Mesothelial cell of epicardium (in vitro differentiated cells): ENCODE data around the gene GSTO2. TPM values are rescaled to one million over a fixed set of nuclear protein-coding genes. Genes with fewer than 3 reads are reported as not detected.
A peak's percentile ranks its signal among the peaks of the same experiment; 100 is the strongest.

Experiments used
- DNase-seq, 2 experiments: peaks; one replicate each; pipeline ENCODE4 v3.0.0; 2021; ENCODE audit warnings: low spot score in 2 of 2; ENCODE audit not compliant: unreplicated experiment in 2 of 2
- H3K27ac Mint-ChIP-seq: 2 replicates; pipeline ENCODE4 v1.8.0; 2021; ENCODE audit warnings: mixed read lengths
- H3K27me3 Mint-ChIP-seq: 2 replicates; pipeline ENCODE4 v1.8.0; 2021; ENCODE audit warnings: low read depth, mixed read lengths
- H3K36me3 Mint-ChIP-seq: 2 replicates; pipeline ENCODE4 v1.8.0; 2021; ENCODE audit warnings: mixed read lengths
- H3K4me1 Mint-ChIP-seq: 2 replicates; pipeline ENCODE4 v1.8.0; 2021; ENCODE audit warnings: mixed read lengths
- H3K4me3 Mint-ChIP-seq: 2 replicates; pipeline ENCODE4 v1.8.0; 2021; ENCODE audit warnings: mild to moderate bottlenecking, moderate library complexity, mixed read lengths
- H3K9me3 Mint-ChIP-seq: 2 replicates; pipeline ENCODE4 v1.8.0; 2021; ENCODE audit warnings: mixed read lengths
- total RNA-seq: library from RNA; stranded (reverse); gene quantifications from 3 replicates; pipeline ENCODE4 v1.2.1, GENCODE V29; 2021
- TF ChIP-seq, protein P1 (sequence below): fragments of 200-600 bp; sonication (generic); IDR thresholded peaks from one replicate; pipeline ENCODE4 v1.5.0; 2021; ENCODE audit warnings: antibody characterized with exemption; ENCODE audit not compliant: unreplicated experiment

GSTO2 gene
- total RNA-seq, 1 donor from 2014 or later: 11.7 TPM

- Mint-ChIP-seq H3K4me1 (no peaks in the 10 kb centered on the region), H3K27me3 (peaks cover under 1% of the 10 kb centered on the region), H3K27ac (no peak overlapping the region), H3K4me3 (no peak overlapping the region), H3K9me3 (no peaks in the 10 kb centered on the region), H3K36me3 (no peaks in the 10 kb centered on the region)
- TF ChIP-seq, protein P1, sequence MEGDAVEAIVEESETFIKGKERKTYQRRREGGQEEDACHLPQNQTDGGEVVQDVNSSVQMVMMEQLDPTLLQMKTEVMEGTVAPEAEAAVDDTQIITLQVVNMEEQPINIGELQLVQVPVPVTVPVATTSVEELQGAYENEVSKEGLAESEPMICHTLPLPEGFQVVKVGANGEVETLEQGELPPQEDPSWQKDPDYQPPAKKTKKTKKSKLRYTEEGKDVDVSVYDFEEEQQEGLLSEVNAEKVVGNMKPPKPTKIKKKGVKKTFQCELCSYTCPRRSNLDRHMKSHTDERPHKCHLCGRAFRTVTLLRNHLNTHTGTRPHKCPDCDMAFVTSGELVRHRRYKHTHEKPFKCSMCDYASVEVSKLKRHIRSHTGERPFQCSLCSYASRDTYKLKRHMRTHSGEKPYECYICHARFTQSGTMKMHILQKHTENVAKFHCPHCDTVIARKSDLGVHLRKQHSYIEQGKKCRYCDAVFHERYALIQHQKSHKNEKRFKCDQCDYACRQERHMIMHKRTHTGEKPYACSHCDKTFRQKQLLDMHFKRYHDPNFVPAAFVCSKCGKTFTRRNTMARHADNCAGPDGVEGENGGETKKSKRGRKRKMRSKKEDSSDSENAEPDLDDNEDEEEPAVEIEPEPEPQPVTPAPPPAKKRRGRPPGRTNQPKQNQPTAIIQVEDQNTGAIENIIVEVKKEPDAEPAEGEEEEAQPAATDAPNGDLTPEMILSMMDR: no peak
- no peak for DNase-seq
These were observed 77.0 kb downstream of the GSTO2 start for GRCh38 chr10:104345941-104346340.

DNA sequence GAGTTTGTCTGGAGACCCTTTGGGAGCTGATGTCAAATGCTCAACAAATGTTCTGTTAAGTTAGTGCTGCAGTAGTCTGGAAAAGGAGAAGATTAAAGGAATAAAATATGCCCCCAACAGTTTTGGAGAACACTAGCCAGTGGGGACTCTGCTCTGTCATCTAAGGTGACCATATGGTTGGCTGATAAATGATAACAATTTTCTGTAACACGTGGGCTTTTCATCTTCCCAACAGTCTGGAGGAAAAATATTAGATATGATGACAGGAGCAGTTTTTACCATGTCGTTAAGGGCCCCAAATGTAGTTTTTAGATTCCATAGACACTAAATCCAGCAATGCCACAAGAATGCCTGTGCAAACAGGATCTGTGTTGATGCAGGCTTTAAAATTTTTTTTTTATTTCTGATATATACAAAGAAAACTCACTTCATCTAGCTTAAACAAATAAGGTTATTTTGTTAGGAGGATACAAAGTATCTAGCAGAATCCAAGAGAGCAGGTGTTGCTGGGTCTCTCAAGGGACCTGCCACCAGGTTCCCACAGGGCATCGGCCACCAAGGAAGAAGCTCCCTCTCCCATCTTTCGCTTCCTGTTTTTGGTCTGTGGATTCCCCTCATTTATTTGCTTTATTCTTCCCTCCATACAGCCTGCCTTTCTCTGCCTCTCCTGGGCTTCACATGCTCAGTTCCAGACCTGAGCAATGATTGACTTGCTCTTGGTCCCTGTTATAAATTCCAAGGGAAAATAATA is 78.5 kb downstream of the GSTO2 start:
- DNase-seq: no peak
- Mint-ChIP-seq H3K27ac (no peak overlapping the region), H3K9me3 (no peaks in the 10 kb centered on the region), H3K4me3 (no peak overlapping the region), H3K4me1 (peaks cover under 1% of the 10 kb centered on the region), H3K27me3 (peaks cover 14% of the 10 kb centered on the region), H3K36me3 (no peaks in the 10 kb centered on the region)
- TF ChIP-seq, protein P1: no peak

DNA sequence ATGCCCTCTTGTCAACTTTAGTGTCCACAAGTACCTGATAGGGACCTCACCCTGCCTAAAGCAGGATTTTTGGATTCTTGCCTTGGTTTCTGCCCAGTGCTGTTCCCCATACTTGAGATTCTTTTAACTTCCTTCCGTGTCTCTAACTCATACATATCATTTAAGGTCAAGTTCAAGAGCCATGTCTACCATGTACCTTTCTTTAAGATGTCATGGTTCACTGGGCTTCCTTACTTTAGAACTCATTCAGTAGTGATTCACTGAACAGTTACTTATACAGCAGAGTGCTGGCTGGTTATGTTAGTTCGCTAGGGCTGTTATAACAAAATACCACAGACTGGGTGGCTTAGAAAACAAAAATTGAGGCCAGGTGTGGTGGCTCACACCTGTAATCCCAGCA is 79.6 kb downstream of the GSTO2 start:
- H3K36me3 Mint-ChIP-seq: no peaks in the 10 kb centered on the region
- TF ChIP-seq, protein P1: no peak
- no peak overlapping the region for H3K4me3 Mint-ChIP-seq
- no peaks in the 10 kb centered on the region for H3K9me3 Mint-ChIP-seq
- no peak for DNase-seq
- peaks cover 2% of the 10 kb centered on the region for H3K4me1 Mint-ChIP-seq
- no peak overlapping the region for H3K27ac Mint-ChIP-seq
- H3K27me3 Mint-ChIP-seq: peaks cover 16% of the 10 kb centered on the region

GRCh38 chr10:104349623-104350126 is 80.7 kb downstream of the GSTO2 start:
- Mint-ChIP-seq H3K36me3 (no peaks in the 10 kb centered on the region), H3K27ac (no peak overlapping the region)

DNA sequence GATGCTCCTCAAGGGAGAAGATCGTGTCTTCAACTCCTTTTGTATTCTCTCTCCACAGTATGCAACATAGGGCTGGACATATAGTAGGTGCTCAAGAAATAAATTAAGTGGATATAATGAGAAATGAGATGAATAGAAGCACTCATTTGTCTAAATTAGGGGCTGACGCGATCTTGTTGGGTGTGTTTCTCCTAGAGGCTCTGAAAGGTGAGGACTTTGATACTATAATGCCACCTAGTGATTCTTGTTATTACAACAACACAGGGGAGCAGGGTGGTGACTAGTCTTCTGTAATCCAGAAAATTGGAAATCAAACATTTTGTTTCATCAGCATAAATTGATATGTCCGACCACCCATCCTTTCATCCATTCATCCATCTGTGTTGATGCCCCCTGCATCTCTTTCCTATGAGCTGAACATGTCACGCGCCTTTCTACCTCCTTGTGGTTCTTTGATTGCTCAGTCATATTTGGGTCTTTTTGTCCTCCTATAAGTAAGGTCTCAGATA is 81.2 kb downstream of the GSTO2 start:
- Mint-ChIP-seq H3K4me1 (peaks cover 2% of the 10 kb centered on the region), H3K36me3 (no peaks in the 10 kb centered on the region), H3K4me3 (no peak overlapping the region), H3K27me3 (peaks cover 16% of the 10 kb centered on the region), H3K9me3 (no peaks in the 10 kb centered on the region), H3K27ac (no peak overlapping the region)
- DNase-seq: no peak
- TF ChIP-seq, protein P1: peak; percentile 24

More at GRCh38 chr10:104349623-104350126, 80.7 kb downstream of the GSTO2 start:
- DNase-seq: no peak
- Mint-ChIP-seq H3K4me3 (no peak overlapping the region), H3K27me3 (peaks cover 16% of the 10 kb centered on the region), H3K9me3 (no peaks in the 10 kb centered on the region), H3K4me1 (peaks cover 2% of the 10 kb centered on the region)
- TF ChIP-seq, protein P1: no peak
